Esophagus squamous epithelium (tissue), 5 donors: ENCODE results near the gene CCDC180. TPM values are rescaled to one million over a fixed set of nuclear protein-coding genes. Genes with fewer than 3 reads are reported as not detected.
"Not testable (repeated sequence)": the region's sequence is repeated elsewhere in the genome, so short reads cannot be mapped to it uniquely, and the experiment has no call there.

Experiments used
- DNase-seq: peaks from one replicate; lab custom pipeline; 2025; lab: John Stamatoyannopoulos, UW
- H3K27ac ChIP-seq, 4 donors: fragments of 200-600 bp; sonication (generic); one replicate each; pipeline ENCODE4 v1.5.1; 2016 to 2019; ENCODE audit warnings: mild to moderate bottlenecking in 1 of 4
- H3K27me3 ChIP-seq, 4 donors: fragments of 200-600 bp; sonication (generic); 1 replicate in 3 of 4; 2 replicates in 1 of 4; pipeline versions ENCODE4 v1.5.1 to v1.6.0; 2017 to 2021; ENCODE audit warnings: antibody characterized with exemption in 1 of 4
- H3K36me3 ChIP-seq, 3 donors: fragments of 200-600 bp; sonication (generic); one replicate each; pipeline ENCODE4 v1.5.1; 2016 to 2019
- H3K4me1 ChIP-seq, 3 donors: fragments of 200-600 bp; sonication (generic); one replicate each; pipeline ENCODE4 v1.5.1; 2017 to 2019
- H3K4me3 ChIP-seq, 4 donors: fragments of 200-600 bp; sonication (generic); 1 replicate in 3 of 4; 2 replicates in 1 of 4; pipeline ENCODE4 v1.5.1; 2016 to 2019; ENCODE audit warnings: mild to moderate bottlenecking in 2 of 4, moderate library complexity in 1 of 4
- H3K9me3 ChIP-seq, 3 donors: fragments of 200-600 bp; sonication (generic); one replicate each; pipeline ENCODE4 v1.5.1; 2016 to 2019
- POLR2A ChIP-seq, 4 donors: fragments of 450-650 bp; IDR thresholded peaks; one replicate each; pipeline ENCODE4 v1.6.1; 2017; ENCODE audit warnings: antibody characterized with exemption in 4 of 4, mild to moderate bottlenecking in 4 of 4, moderate library complexity in 3 of 4
- WGBS, 2 donors: methylation state at CpG; one replicate each; pipeline ENCODE4 v1.1.5; 2018; 5-methylcytosine and 5-hydroxymethylcytosine counted together
- intact Hi-C: fragments of 100-400 bp; cut with DNase I; formaldehyde crosslinking; loops from one replicate; pipeline ENCODE4 v1.15.0; 2022
- total RNA-seq, 4 donors: library from RNA; depleted of rRNA; stranded (reverse); fragments of >200 nt; gene quantifications; one replicate each; pipeline ENCODE4 v1.1.0, GENCODE V29; 2016
- TF ChIP-seq, protein P1 (sequence below), 6 experiments: fragments of 450-650 bp in 4 of 6; fragments of 200-600 bp in 2 of 6; sonication (generic) in 2 of 6; IDR thresholded peaks; one replicate each; pipeline ENCODE4 v1.5.1; 2016 to 2019; ENCODE audit warnings: antibody characterized with exemption in 6 of 6, mild to moderate bottlenecking in 4 of 6, moderate library complexity in 4 of 6
- donor health status: DM: yes; HTN: yes; CAD: no.

The CCDC180 gene
- total RNA-seq = 1 to 10 TPM in 2 of 4 donors, under 1 TPM in 1, not detected in 1; 0.88 to 4.8 (median 2.7) TPM

DNA sequence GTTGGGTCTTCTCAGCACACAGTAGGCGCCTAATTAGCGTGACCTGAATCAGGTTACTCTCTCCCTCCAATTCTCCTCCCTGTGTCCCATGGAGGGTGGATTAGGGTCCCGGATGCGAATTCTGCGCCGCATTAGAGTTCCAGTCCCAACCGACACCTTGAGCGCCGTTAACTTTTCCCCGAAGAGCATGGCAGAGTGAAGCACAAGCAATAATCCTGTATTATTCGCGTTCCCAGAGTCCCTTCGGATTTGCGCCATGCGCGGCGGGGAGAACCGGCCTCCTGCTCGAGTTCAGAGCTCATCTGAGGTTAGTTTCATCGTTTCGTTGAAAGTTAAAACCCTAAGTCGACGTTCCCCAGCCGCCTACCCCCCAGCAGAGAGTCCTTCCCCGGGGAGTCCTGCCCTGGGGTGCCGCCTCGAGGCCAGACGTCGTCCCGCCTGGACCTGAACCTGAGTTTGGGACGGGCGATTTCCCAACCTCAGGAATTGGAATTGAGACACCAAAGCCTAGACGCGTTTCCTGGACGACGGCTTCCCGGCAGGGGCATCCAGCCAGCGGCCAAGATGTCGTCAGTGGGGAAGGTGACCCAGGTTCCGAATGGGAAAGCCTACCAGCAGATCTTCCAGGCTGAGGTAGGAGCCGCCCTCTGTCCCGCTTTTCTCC is at the start of gene CCDC180:
Gene CCDC180 (plus strand): TSS at position 160 of the 664 bp plus-strand sequence. CDS start 405 bp downstream, at position 565.
- no peak for DNase-seq
- H3K4me3 ChIP-seq = peak within 1 kb of the TSS in 3 of 4 donors; percentile 22 to 39 (median 29)

DNA sequence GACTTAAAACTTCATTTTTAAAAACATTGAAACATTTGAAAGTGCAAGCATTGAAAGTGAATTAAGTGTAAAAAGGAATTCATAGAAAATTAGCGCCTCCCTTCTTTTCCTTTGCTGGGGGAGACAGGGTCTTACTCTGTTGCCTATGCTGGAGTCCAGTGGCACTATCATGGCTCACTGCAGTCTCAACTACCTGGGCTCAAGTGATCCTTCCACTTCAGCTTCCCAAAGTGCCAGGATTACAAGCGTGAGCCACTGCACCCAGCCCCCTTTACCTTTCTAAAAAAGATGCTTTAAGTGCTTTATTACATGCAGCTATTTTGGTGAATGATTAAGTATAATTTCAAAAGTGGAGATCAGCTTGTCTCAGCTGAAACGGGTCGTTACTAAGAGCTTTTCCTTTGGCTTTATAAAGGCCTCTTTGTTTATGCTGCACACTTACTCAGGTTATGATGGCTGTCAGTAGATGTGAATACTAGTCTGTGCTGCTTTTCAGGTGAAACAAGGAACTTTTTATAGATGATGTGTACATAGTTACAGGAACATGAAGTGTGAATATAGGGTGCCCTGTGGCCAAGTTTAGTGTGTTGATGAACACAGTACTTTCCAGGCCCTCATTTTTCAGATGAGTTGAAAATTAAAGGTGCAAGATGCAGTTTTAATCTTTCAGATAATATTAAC is 47.5 kb upstream of the CCDC180 start:
- DNase-seq, H3K9me3 ChIP-seq, H3K4me1 ChIP-seq, H3K4me3 ChIP-seq, H3K27me3 ChIP-seq, H3K27ac ChIP-seq, H3K36me3 ChIP-seq, intact Hi-C loops: not testable (repeated sequence)
- WGBS, 2 donors = 62 to 69% methylated on average over 4 of the region's 4 CpGs

More for the DNA sequence above, at the start of gene CCDC180:
- TF ChIP-seq, protein P1, sequence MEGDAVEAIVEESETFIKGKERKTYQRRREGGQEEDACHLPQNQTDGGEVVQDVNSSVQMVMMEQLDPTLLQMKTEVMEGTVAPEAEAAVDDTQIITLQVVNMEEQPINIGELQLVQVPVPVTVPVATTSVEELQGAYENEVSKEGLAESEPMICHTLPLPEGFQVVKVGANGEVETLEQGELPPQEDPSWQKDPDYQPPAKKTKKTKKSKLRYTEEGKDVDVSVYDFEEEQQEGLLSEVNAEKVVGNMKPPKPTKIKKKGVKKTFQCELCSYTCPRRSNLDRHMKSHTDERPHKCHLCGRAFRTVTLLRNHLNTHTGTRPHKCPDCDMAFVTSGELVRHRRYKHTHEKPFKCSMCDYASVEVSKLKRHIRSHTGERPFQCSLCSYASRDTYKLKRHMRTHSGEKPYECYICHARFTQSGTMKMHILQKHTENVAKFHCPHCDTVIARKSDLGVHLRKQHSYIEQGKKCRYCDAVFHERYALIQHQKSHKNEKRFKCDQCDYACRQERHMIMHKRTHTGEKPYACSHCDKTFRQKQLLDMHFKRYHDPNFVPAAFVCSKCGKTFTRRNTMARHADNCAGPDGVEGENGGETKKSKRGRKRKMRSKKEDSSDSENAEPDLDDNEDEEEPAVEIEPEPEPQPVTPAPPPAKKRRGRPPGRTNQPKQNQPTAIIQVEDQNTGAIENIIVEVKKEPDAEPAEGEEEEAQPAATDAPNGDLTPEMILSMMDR (IDR thresholded peaks at IDR 0.05) = no peak
- no peak for TF ChIP-seq POLR2A (IDR thresholded peaks at IDR 0.05)
- intact Hi-C loops = no loop called here
- H3K27me3 ChIP-seq = peaks cover 0 to 5% (median 0%) of the 10 kb centered on the region in 4 donors
- no peak within 1 kb of the TSS for H3K27ac ChIP-seq
- H3K4me1 ChIP-seq = peaks cover 0 to 16% (median 4%) of the 10 kb centered on the region in 3 donors
- no peaks in the 10 kb centered on the region for H3K9me3 ChIP-seq
- H3K36me3 ChIP-seq = peaks cover 0 to 35% (median 0%) of the 10 kb centered on the region in 3 donors
- WGBS, 2 donors = 28 to 49% methylated on average over 20 to 29 of the region's 42 CpGs

- no peaks in the 10 kb centered on the region for H3K27me3 ChIP-seq
- DNase-seq = no peak
- no peak overlapping the region for H3K4me3 ChIP-seq
- no peak overlapping the region for H3K27ac ChIP-seq
- intact Hi-C loops = no loop called here
- no peaks in the 10 kb centered on the region for H3K4me1 ChIP-seq
- no peaks in the 10 kb centered on the region for H3K9me3 ChIP-seq
- TF ChIP-seq POLR2A (IDR thresholded peaks at IDR 0.05) = no peak
- TF ChIP-seq, protein P1 (IDR thresholded peaks at IDR 0.05) = no peak
- 86% methylated on average over 4 of the region's 29 CpGs; no CpG with 5 or more reads in 1 of the 2 donors for WGBS, 2 donors
- H3K36me3 ChIP-seq = no peaks in the 10 kb centered on the region
These were observed 36.2 kb upstream of the CCDC180 start for GRCh38 chr9:97271292-97271691.

DNA sequence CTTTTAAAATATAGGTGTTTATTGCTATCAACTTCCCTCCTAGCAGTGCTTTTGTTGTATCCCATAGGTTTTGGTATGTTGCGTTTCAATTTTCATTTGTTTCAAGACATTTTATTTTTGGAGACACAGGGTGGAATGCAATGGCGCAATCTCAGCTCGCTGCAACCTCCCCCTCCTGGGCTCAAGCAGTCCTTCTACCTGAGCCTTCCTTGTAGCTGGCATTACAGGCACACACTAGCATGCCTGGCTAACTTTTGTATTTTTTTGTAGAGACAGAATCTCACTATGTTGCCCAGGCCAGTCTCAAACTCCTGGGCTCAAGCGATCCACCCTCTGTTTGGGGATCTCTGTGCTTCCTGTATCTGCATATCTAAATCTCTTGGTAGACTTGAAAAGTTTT is 35.4 kb upstream of the CCDC180 start:
- Histone ChIP-seq H3K36me3 (peaks cover 0 to 4% (median 0%) of the 10 kb centered on the region in 3 donors), H3K4me3 (no peak overlapping the region), H3K9me3 (no peaks in the 10 kb centered on the region), H3K27ac (no peak overlapping the region), H3K4me1 (no peaks in the 10 kb centered on the region), H3K27me3 (no peaks in the 10 kb centered on the region)
- TF ChIP-seq POLR2A (IDR thresholded peaks at IDR 0.05) = no peak
- TF ChIP-seq, protein P1 (IDR thresholded peaks at IDR 0.05) = no peak
- intact Hi-C loops = no loop called here
- DNase-seq = no peak
- 91 to 96% methylated on average over 4 of the region's 4 CpGs for WGBS, 2 donors

GRCh38 chr9:97276310-97276852 is 31.1 kb upstream of the CCDC180 start:
- no peaks in the 10 kb centered on the region for H3K4me1 ChIP-seq
- H3K27me3 ChIP-seq = no peaks in the 10 kb centered on the region
- H3K36me3 ChIP-seq = peaks cover 0 to 45% (median 0%) of the 10 kb centered on the region in 3 donors
- WGBS, 2 donors = 69 to 74% methylated on average over 6 of the region's 6 CpGs
- no peak for DNase-seq
- TF ChIP-seq POLR2A (IDR thresholded peaks at IDR 0.05) = no peak
- TF ChIP-seq, protein P1 (IDR thresholded peaks at IDR 0.05) = no peak
- H3K9me3 ChIP-seq = no peaks in the 10 kb centered on the region
- H3K27ac ChIP-seq = no peak overlapping the region
- no peak overlapping the region for H3K4me3 ChIP-seq
- intact Hi-C loops = no loop called here
